ENCODE data around the gene COL15A1.

The COL15A1 gene

DNA sequence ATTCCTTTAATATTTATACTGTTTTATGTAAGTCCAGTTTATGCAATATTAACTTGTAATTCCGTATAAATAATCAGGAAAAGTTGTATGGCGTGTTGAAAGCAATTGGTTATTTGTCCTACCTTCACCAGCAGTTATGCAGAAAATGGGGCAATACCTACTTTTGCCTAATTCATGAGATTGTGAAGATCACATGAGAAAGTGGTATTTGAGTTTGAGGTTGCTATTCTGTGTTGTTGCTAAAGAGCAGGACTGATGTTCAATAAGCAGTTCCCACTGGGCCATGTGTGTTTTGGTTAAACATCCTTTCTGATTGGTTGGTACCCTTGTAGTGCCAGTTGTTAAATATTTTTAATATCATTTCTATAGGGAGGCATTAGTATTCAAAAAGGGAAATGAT lies 164.4 kb downstream of the COL15A1 start:
- DNase-seq (ENCODE audit: low spot score), result no peak

DNA sequence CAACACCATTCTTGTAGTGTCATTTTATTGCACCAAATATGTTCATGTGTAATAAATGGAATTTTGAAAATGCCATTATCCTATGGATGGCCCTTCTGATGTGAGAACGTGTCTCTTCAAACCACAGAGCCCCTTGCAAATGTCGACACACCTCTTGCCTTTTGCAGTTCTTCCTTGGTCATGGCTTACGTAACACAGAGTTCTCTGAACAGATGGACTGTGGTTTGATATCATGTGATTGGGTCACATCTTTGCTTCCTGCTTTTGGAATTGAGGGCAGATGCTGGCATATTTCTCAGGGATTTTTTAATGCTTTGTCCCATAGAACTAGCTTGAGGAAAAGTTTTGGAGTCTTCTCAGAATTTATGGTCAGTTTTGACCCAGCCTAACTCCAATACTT lies 165.8 kb downstream of the COL15A1 start:
- no peak for DNase-seq (ENCODE audit: low spot score)

DNA sequence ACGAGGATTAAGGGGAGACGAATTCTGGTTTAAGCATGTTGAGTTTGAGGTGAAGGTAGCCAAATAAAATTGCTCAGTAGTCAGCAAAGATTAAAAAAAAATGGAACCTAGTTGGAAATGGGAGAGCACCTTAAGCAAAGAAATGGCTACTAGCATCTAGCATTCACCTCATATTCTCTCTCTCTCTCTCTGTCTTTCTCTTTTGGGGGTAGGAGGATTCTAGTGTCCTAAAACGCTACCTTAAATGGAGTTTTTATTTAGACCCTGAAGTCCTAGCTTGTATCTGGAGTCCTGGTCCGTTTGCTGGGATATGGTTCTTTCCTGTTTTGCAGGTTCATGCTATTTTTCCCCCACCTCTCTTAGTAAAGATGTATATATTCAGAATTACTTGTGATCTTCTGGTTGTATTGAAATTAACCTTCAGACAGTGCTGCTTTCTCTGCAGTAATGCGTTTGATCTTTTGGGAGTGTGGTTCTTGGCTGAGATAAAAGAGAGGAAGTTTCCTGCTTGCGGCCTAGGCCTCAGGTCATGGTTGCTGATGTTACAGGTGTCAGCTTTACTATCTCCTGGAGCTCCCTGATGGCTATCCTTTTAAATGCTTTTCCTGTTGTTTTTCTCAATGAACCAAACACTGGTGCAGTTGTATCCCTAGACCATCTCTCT lies 169.2 kb downstream of the COL15A1 start:
- no peak for DNase-seq (ENCODE audit: low spot score)

DNA sequence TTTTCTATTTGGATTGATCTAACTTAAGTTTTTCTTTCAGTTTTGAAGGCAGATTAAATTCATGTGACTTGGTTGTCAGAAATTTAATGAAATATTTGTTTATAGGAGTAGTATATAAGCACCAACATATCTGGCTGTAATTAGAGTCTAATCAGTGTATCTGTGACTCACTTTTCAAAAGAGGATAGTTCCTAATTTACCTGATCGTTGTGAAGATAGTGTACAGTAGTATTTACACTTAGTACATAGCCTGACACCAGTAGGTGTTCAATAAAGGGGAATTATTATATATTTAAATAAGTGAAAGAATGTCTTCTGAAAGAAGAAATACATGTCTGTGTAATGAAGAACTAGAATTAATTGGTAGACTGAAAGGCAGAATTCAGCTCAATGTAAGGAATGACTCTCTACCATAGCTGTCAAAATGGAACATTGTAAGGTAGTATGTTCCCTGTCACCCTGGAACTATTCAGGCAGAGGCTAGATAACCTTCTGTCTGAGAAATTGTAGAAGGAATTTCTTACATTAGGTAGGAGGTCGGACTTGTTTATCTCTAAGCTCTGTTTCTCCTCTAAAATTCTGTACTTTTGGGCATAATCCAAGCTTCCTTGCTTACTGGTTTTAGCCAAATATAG lies 169.8 kb downstream of the COL15A1 start:
- DNase-seq (ENCODE audit: low spot score), result no peak

DNA sequence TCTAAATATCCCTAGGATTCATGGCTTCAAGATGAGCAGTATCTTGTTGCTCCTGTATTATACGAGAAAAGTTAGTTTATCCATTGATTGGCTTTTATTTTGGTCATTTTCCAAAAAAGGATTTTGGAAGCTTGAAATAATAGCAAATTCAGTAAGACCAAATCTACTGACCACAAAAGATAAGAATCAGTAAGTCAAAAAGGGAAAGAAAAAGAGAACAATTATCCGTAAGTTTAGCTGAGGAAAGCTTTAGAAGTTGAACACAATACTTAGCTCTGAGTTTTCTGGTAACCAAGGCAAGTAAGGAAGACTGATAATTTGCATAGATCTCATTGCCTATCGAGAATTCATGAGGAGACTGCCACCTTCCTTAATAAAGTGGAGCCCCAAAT lies 170.3 kb downstream of the COL15A1 start:
- DNase-seq (ENCODE audit: low spot score), result no peak

DNA sequence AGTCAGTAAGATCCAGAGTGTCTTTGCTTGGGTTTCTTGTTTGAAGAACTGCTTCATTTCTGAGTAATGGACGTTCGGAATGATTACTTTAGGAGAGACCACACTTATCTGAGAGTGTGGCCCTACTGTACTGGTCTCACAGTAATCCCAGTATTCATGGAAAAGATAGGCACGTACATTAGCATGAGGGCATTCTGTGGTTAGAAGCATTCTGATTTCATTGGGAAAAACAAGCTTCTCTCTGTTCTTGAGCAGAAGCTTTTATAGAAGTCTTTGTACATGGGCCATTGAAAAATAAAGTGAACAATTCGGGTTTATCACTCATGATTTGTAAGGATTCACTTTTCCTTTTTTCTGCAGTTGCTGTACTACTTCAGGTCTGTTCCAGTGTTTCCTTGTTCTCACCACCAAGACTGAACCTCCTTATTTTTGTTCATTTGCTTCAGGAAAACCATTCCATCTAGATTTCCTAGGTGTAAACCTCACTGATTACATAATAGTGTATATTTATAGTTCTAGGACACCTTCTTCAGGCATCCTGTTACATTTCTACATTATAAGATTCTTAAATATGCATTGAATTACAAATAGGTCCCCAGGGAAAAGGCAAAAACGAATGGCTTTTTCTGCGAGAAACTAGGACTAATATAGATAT lies 171.3 kb downstream of the COL15A1 start:
- DNase-seq (ENCODE audit: low spot score), result no peak

DNA sequence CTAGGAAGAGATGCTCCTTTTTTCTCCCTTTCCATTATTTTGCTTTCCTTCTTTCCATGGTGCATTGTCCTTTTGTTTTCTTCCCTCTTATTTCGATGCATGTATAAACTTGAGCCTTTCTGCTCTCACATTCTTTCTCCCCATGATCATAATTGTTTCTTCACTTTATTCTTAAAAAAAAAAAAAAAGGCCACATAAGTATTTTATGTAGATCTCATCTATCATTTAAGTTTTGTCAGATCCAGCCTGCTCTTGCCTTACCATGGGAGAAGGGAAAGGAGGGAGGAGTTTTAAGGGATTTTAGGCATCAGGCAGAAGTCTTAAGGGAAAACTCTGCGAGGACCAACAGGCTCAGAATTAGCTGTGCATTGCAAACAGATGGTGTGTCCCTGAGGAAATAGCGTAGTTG lies 172.3 kb downstream of the COL15A1 start:
- DNase-seq (ENCODE audit: low spot score), result no peak

DNA sequence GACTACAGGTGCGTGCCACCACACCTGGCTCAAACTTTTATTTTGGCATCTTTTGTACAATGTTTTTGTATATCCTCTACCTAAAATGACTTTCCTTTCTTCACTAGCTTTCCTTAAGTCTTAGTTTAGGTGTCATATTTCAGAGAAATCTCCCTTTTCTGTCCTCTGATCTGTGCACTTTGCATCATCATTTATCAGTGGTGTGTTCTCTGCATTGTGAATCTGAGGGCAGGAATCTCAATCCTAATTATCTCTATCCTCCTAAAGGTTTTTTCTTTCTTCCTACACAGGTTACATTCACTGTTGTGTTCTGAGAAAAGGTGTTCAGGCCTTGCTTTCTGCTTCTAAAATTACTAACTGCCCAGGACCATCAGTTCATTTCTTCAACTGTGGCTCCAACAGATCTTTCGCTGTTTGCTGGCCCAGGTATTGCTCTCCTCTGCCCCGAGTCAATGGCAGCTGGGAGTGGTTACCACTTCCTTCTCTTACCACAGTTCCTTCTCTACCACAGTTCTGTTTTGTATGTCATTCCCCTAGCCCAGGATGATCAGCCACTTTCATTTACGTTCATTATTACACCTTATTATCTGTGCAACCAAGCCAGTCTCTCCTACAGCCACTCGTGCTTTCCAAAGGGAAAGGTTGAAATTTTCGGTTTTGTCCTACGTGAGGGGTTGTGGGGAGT lies 175.2 kb downstream of the COL15A1 start:
- no peak for DNase-seq (ENCODE audit: low spot score)

DNA sequence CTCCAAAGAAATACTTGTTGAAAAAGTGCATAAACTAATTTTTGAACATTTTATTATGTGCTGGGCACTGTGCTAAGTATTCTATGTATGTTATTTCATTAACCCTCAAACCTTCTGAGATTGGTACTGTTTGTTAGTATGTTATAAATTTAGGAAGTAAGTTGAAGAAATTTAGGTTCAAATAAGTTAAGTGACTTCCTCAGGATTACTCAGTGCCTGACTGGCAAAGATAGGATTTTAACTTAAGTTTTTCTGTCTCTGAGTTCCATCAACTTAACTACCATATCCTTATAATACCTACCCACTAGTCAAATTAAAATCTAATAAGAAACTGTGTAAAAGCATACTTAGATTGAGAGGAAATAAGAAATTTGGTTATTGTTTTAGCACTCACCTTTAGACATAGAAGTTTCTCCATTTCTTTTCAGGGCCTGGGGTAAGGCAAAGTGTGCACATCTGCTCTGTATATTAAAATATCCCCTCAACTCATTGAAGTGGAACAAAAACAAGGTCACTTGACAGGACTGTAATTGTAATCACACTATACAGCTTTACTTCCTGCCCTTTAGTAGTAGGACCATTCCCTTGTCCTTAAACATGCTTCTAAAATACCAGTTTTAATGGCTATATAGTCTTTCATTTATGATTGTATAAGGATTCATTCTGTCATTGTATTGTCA lies 176.4 kb downstream of the COL15A1 start:
- DNase-seq (ENCODE audit: low spot score), result no peak
